ENCODE measurements around the gene VWCE.

The VWCE gene

GRCh38 chr11:61333550-61334433, 38.7 kb upstream of the VWCE start:
- DNase-seq (ENCODE audit: insufficient read length, low spot score) (no peak), FAIRE-seq (no peak)
- TF ChIP-seq POLR2A (IDR thresholded peaks at IDR 0.05; ENCODE audit: low read depth, low read length) = no peak

GRCh38 chr11:61332797-61333549, 37.9 kb upstream of the VWCE start, which contains the start of the genes DDB1 and TKFC:
TSS of gene DDB1 (minus strand) at chr11:61333105. CDS start at chr11:61332968, 137 bp downstream.
TSS of gene TKFC (plus strand) at chr11:61333228. CDS start at chr11:61334729, 1,501 bp downstream.
- no peak for FAIRE-seq
- peak; percentile 94 for DNase-seq (ENCODE audit: insufficient read length, low spot score)
- peak; percentile 87 for TF ChIP-seq POLR2A (IDR thresholded peaks at IDR 0.05; ENCODE audit: low read depth, low read length)

- TF ChIP-seq POLR2A (IDR thresholded peaks at IDR 0.05; ENCODE audit: low read depth, low read length) = no peak
- DNase-seq (ENCODE audit: insufficient read length, low spot score) = no peak
- FAIRE-seq = no peak
These were observed 37.2 kb upstream of the VWCE start for GRCh38 chr11:61332281-61332796.

- DNase-seq (ENCODE audit: insufficient read length, low spot score) (no peak), FAIRE-seq (no peak)
- no peak for TF ChIP-seq POLR2A (IDR thresholded peaks at IDR 0.05; ENCODE audit: low read depth, low read length)
These were observed 36.5 kb upstream of the VWCE start for GRCh38 chr11:61331651-61332050.

- DNase-seq (ENCODE audit: insufficient read length, low spot score) (no peak), FAIRE-seq (no peak)
- no peak for TF ChIP-seq POLR2A (IDR thresholded peaks at IDR 0.05; ENCODE audit: low read depth, low read length)
These were observed 34.8 kb upstream of the VWCE start for GRCh38 chr11:61329871-61330270.

- TF ChIP-seq POLR2A (IDR thresholded peaks at IDR 0.05; ENCODE audit: low read depth, low read length) = no peak
- no peak for FAIRE-seq
- no peak for DNase-seq (ENCODE audit: insufficient read length, low spot score)
These were observed 33.2 kb upstream of the VWCE start for GRCh38 chr11:61328351-61328750.

- TF ChIP-seq POLR2A (IDR thresholded peaks at IDR 0.05; ENCODE audit: low read depth, low read length) = no peak
- FAIRE-seq (no peak), DNase-seq (ENCODE audit: insufficient read length, low spot score) (no peak)
These were observed 32.6 kb upstream of the VWCE start for GRCh38 chr11:61327669-61328071.

GRCh38 chr11:61325649-61326414, 30.7 kb upstream of the VWCE start:
- FAIRE-seq = no peak
- no peak for DNase-seq (ENCODE audit: insufficient read length, low spot score)
- no peak for TF ChIP-seq POLR2A (IDR thresholded peaks at IDR 0.05; ENCODE audit: low read depth, low read length)

- no peak for FAIRE-seq
- no peak for DNase-seq (ENCODE audit: insufficient read length, low spot score)
- TF ChIP-seq POLR2A (IDR thresholded peaks at IDR 0.05; ENCODE audit: low read depth, low read length) = no peak
These were observed 20.1 kb upstream of the VWCE start for GRCh38 chr11:61315260-61315659.

GRCh38 chr11:61310749-61311148, 15.6 kb upstream of the VWCE start:
- no peak for TF ChIP-seq POLR2A (IDR thresholded peaks at IDR 0.05; ENCODE audit: low read depth, low read length)
- DNase-seq (ENCODE audit: insufficient read length, low spot score) = no peak
- FAIRE-seq = no peak

GRCh38 chr11:61309739-61310138, 14.6 kb upstream of the VWCE start:
- FAIRE-seq (no peak), DNase-seq (ENCODE audit: insufficient read length, low spot score) (no peak)
- TF ChIP-seq POLR2A (IDR thresholded peaks at IDR 0.05; ENCODE audit: low read depth, low read length) = no peak

GRCh38 chr11:61309141-61309540, 14.0 kb upstream of the VWCE start:
- FAIRE-seq (no peak), DNase-seq (ENCODE audit: insufficient read length, low spot score) (no peak)
- TF ChIP-seq POLR2A (IDR thresholded peaks at IDR 0.05; ENCODE audit: low read depth, low read length) = no peak

GRCh38 chr11:61307354-61307753, 12.2 kb upstream of the VWCE start:
- FAIRE-seq (no peak), DNase-seq (ENCODE audit: insufficient read length, low spot score) (no peak)
- no peak for TF ChIP-seq POLR2A (IDR thresholded peaks at IDR 0.05; ENCODE audit: low read depth, low read length)

GRCh38 chr11:61306221-61306620, 11.1 kb upstream of the VWCE start:
- TF ChIP-seq POLR2A (IDR thresholded peaks at IDR 0.05; ENCODE audit: low read depth, low read length) = no peak
- FAIRE-seq = no peak
- DNase-seq (ENCODE audit: insufficient read length, low spot score) = no peak
